ENCODE results near the gene NKX2-4.

- TF ChIP-seq, protein P1, sequence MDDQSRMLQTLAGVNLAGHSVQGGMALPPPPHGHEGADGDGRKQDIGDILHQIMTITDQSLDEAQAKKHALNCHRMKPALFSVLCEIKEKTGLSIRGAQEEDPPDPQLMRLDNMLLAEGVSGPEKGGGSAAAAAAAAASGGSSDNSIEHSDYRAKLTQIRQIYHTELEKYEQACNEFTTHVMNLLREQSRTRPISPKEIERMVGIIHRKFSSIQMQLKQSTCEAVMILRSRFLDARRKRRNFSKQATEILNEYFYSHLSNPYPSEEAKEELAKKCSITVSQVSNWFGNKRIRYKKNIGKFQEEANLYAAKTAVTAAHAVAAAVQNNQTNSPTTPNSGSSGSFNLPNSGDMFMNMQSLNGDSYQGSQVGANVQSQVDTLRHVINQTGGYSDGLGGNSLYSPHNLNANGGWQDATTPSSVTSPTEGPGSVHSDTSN (IDR thresholded peaks at IDR 0.05; ENCODE audit: insufficient replicate concordance, low read depth, low read length) = no peak
- TF ChIP-seq SMAD1 (IDR thresholded peaks at IDR 0.05; ENCODE audit: low read depth, partially characterized antibody) (no peak), CHD4 (IDR thresholded peaks at IDR 0.05) (no peak), NR2C2 (IDR thresholded peaks at IDR 0.05; ENCODE audit: borderline replicate concordance, control insufficient read depth, insufficient read length, low read depth) (no peak)
Measured at GRCh38 chr20:21395666-21396598, 1.4 kb downstream of the NKX2-4 start.

Measured in GM12878 (cell line).